ENCODE results near the gene SERPINF2. TPM values are rescaled to one million over a fixed set of nuclear protein-coding genes. Genes with fewer than 3 reads are reported as not detected.
"Not testable (repeated sequence)": the region's sequence is repeated elsewhere in the genome, so short reads cannot be mapped to it uniquely, and the experiment has no call there.

The SERPINF2 gene
- total and polyA plus RNA-seq, 2 experiments from 2014 or later, result 0.66 to 1.2 TPM

GRCh38 chr17:1708791-1709346, 33.8 kb upstream of the SERPINF2 start:
- H3K27ac ChIP-seq (ENCODE audit: low read depth); H2AFZ ChIP-seq; H3K79me2 ChIP-seq (replicated peaks; ENCODE audit: insufficient read depth); H3K9me2 ChIP-seq (ENCODE audit: insufficient read depth); H3K27me3 ChIP-seq (ENCODE audit: insufficient read depth); H3K4me1 ChIP-seq (ENCODE audit: insufficient read depth); H3K27ac Mint-ChIP-seq; H4K20me1 ChIP-seq (replicated peaks; ENCODE audit: insufficient read depth); H3F3A ChIP-seq (replicated peaks; ENCODE audit: low read depth); H3K4me2 ChIP-seq; H3K36me3 ChIP-seq (ENCODE audit: insufficient read depth); H3K9me3 Mint-ChIP-seq; DNase-seq (ENCODE audit: low spot score); ATAC-seq: not testable (repeated sequence)
- Mint-ChIP-seq H3K4me3 (peak overlapping the region; percentile 66), H3K27me3 (ENCODE audit: insufficient read depth, low read depth, poor library complexity) (peaks cover 21% of the 10 kb centered on the region), H3K4me1 (peaks cover 29% of the 10 kb centered on the region), H3K36me3 (ENCODE audit: low read depth) (peaks cover 14% of the 10 kb centered on the region; the same call in 2 of the 3 replicates)
- H3K4me3 ChIP-seq, result peak overlapping the region; percentile 82; the same call in 1 of the 2 replicates

GRCh38 chr17:1709403-1709951, 33.2 kb upstream of the SERPINF2 start:
- Mint-ChIP-seq H3K36me3 (ENCODE audit: low read depth) (peaks cover 14% of the 10 kb centered on the region; the same call in 2 of the 3 replicates), H3K4me3 (peak overlapping the region; percentile 66), H3K27me3 (ENCODE audit: insufficient read depth, low read depth, poor library complexity) (peaks cover 24% of the 10 kb centered on the region), H3K9me3 (no peaks in the 10 kb centered on the region), H3K4me1 (peaks cover 29% of the 10 kb centered on the region), H3K27ac (no peak overlapping the region)
- H3K4me2 ChIP-seq, result peak overlapping the region; percentile 91
- H3F3A ChIP-seq (replicated peaks; ENCODE audit: low read depth), result no peaks in the 10 kb centered on the region; the same call in 1 of the 2 replicates
- H3K36me3 ChIP-seq (ENCODE audit: insufficient read depth), result no peaks in the 10 kb centered on the region
- TF ChIP-seq NANOG (IDR thresholded peaks at IDR 0.05; ENCODE audit: borderline replicate concordance) (no peak), POLR2AphosphoS5 (IDR thresholded peaks at IDR 0.05; ENCODE audit: low read depth) (no peak), EZH2 (IDR thresholded peaks at IDR 0.05; ENCODE audit: low read depth, unreplicated experiment) (no peak), CREB1 (CRISPR knock-in tag; IDR thresholded peaks at IDR 0.05; ENCODE audit: low read depth) (no peak), REST (IDR thresholded peaks at IDR 0.05; ENCODE audit: unreplicated experiment) (no peak), ETS1 (IDR thresholded peaks at IDR 0.05) (no peak), ZNF462 (CRISPR knock-in tag; IDR thresholded peaks at IDR 0.05) (no peak), STAT1 (IDR thresholded peaks at IDR 0.05; ENCODE audit: unreplicated experiment) (no peak), ZNF114 (CRISPR knock-in tag; IDR thresholded peaks at IDR 0.05) (no peak), ZNF331 (CRISPR knock-in tag; IDR thresholded peaks at IDR 0.05; ENCODE audit: low read depth) (no peak), EZH2phosphoT487 (IDR thresholded peaks at IDR 0.05; ENCODE audit: unreplicated experiment) (no peak)
- ATAC-seq (no peak; the same call in 2 of the 3 replicates), DNase-seq (ENCODE audit: low spot score) (peak; percentile 35)
- H3K4me1 ChIP-seq (ENCODE audit: insufficient read depth), result peaks cover 8% of the 10 kb centered on the region
- no peaks in the 10 kb centered on the region for H4K20me1 ChIP-seq (replicated peaks; ENCODE audit: insufficient read depth)
- H2AFZ ChIP-seq, result no peak overlapping the region
- H3K9me2 ChIP-seq (ENCODE audit: insufficient read depth), result no peaks in the 10 kb centered on the region
- H3K4me3 ChIP-seq, result peak overlapping the region; percentile 82
- no peaks in the 10 kb centered on the region for H3K79me2 ChIP-seq (replicated peaks; ENCODE audit: insufficient read depth)
- peaks cover 7% of the 10 kb centered on the region; the same call in 1 of the 2 replicates for H3K27me3 ChIP-seq (ENCODE audit: insufficient read depth)
- no peak overlapping the region for H3K27ac ChIP-seq (ENCODE audit: low read depth)

All from GM23338 (cell line).